T-helper 1 cell (primary cell): ENCODE measurements around the gene KCNC4.

Experiments
- DNase-seq, 5 donors: peaks; one replicate each; pipeline ENCODE4 v3.0.0-alpha.2; 2012 to 2020

KCNC4 gene

DNA sequence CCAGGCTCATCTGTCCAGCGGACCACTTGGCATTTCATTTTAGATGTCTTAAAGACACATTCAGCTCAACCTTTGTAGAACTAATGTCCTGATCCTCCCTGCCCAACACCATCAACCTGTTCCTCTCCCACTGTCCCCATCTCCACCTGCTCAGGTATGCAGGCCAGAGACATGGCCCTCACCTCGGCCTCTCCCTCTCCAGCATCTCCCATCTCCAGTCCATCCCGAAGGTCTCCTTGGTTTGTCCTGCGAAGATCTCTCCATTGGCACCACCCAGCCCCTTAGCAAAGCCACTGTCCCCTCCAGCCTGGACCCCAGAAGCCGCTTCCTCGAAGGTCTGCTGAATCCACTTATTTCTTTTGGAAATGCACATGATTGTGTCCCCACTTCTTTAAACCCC lies 20.9 kb upstream of the KCNC4 start:
- no peak for DNase-seq

DNA sequence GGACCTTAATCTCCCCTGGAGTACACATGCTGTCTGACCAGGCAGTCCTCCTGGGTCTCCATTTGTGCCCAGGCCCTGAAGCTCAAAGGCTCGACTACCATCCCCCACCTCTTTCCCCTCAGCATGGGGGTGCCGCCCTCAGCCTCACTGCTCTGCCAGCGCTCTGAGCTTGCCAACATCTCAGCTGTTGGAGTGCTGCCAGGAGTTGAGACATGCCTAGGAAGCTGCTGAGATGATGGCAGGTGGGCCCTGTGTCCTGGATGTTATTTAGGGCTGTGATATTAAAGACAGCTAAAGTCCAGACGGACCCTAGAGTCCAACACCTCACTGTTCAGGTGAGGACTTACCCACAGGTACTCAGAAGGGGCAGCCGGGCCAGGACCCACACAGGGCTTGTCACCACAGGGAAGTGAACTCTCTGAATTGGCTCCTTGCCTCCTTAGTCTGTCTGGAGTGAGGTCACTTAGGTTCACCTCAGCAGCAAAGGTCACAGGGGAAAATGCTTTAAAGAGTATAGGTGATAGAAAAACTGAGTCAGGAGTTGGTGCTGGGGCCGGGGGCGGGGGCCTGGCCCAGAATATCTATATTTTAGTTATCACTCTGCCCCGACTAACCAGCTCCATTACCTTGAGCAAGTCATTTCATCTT lies 19.7 kb upstream of the KCNC4 start:
- DNase-seq: no peak

DNA sequence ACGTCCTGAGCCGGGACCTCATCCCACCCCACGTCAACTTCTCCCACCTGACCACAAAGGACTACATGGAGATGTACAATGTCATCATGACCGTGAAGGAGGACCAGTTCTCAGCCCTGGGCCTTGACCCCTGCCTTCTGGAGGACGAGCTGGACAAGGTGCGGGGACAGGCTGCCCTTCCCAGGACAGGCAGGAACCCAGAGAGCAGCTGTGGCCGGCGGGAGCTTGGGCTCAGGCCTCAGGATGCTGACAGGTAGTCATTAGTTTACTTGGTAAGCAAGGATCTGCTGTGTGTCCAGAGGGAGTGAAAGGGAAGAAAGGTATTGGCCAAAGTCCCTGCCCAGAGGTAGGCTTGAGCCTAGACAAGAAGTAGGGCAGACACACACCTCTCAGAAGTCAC lies 17.6 kb upstream of the KCNC4 start:
- DNase-seq: no peak

DNA sequence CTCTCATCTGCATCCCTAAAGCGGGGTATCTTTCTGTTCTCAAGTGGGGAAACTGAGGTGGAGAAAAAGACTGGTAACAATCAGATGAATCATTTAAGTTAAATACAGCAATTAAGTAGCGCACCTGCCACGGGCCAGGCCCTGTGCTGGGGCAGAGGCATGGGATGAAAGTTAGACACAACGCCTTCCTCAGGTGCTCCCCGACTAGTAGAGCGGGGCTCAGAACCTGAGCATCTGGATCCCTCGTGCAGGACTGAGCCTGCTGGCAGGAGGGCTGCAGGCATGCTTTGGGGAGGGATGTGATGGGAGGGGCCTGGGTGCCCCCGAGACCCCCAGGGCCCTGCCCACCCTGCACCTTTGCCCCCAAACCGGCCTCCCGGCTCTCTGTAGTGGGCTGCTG lies 14.9 kb upstream of the KCNC4 start:
- no peak for DNase-seq

DNA sequence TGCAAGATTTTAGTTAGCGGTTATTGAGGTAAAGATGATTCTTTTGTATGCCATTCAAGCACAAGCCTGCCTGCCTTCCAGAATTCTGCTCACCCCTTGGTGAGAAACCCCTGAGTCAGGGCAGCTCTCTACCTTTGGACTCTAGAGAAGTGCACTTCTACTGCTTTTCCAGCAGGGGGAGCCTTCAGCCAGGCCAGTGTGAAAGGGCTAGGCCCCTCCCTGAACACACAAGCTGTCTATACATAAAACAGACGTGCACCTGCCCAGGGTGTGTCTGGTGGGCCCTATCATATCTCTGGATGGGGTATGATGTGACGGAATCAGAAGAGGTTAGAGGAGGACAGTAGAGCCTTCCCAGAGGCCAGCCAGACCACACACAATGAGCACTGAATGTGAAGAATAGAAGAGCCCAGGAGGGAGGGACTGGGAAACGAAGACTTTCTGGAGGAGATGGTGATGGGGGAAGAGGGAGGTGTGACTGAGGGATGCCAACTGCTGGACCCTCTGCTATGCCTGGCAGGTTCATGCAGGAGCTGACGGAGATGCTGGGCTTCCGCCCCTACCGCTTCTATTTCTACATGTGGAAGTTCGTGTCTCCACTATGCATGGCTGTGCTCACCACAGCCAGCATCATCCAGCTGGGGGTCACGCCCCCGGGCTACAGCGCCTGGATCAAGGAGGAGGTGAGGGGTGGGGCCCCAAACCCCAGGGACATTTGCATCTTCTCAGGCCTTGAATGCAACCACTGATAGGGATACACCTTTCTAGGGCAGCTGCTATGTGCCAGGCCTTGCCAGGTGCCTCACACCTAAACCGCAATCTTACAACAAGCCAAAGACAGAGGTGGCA lies 13.0 kb upstream of the KCNC4 start:
- DNase-seq: peak in 4 of 5 donors; percentile 40 to 45 (median 42)

DNA sequence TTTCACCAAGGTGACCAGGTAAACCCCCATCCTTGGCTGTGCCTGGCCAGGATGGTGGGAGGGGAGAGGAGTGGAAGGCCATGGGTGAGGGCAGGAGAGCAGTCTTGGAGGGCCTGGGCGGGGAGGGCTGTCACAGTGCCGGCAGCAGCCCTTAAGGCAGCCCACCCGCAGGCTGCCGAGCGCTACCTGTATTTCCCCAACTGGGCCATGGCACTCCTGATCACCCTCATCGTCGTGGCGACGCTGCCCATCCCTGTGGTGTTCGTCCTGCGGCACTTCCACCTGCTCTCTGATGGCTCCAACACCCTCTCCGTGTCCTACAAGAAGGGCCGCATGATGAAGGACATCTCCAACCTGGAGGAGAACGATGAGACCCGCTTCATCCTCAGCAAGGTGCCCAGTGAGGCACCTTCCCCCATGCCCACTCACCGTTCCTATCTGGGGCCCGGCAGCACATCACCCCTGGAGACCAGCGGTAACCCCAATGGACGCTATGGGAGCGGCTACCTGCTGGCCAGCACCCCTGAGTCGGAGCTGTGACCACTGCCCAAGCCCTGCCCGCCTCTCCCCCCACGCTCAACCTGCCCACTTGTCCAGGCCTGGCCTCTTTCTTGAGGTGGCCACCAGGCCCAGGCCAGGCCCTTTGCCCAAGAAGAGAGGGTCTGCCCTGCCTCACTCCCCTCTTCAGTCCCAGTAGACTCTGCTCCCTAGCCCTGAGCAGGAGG lies 12.0 kb upstream of the KCNC4 start:
- no peak for DNase-seq

DNA sequence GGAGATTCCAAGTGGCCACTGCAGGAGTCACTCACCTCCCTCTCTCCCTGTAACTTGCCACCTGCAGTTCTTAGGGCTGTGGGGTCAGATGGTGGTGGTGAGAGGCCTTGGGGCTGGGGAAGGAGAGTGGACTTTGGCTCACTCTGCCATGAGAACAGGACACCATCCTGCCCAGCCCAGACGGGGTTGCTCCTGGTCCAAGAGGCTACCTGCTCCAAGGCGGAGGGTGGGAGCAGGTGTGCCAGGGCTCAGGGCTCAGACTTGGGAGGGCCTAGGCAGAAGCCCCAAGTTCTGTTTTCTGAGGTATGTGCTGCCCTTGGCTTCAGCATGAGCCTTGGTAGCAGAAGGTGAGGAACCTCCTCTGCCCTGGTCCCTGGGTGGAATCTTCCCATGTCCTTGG lies 11.4 kb upstream of the KCNC4 start:
- no peak for DNase-seq

DNA sequence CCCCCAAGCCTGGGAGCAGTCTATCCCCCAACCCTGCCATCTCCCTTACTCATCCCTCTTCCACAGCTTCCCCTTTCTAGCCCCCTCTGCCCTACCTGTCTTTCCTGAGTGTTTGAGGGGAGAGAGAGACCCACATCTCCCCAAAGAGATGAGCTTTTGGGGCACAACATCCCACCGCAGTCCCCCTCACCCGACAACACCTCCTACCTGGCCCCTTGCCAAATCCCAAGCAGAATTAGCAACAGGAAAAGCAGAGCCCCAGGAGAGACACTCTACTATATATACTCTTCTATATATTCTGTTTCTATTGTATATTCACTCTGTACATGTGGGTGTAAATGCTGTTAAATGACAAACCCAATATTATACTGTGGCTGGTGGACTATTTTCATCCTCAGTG lies 9.9 kb upstream of the KCNC4 start:
- DNase-seq: no peak

DNA sequence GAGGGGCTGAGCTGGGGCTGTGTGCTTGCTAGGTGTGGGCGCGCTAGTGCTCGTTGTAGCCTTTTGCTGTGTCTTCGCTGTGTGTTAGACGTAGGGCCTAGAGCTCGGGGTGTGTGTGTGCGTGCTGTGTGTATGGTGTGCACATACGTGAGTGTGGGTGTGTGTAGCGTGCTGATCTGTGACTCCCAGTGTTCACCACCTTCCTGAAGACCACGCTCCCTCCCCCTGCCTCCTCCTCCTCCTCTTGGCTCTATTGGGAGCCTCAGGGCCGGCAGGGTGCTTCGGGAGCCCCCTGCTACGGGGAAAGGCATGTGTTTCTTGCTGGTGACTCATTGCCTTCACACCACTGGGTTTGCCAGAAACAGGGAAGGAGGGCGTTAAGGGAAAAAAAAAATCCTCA lies 9.4 kb upstream of the KCNC4 start:
- DNase-seq: no peak

DNA sequence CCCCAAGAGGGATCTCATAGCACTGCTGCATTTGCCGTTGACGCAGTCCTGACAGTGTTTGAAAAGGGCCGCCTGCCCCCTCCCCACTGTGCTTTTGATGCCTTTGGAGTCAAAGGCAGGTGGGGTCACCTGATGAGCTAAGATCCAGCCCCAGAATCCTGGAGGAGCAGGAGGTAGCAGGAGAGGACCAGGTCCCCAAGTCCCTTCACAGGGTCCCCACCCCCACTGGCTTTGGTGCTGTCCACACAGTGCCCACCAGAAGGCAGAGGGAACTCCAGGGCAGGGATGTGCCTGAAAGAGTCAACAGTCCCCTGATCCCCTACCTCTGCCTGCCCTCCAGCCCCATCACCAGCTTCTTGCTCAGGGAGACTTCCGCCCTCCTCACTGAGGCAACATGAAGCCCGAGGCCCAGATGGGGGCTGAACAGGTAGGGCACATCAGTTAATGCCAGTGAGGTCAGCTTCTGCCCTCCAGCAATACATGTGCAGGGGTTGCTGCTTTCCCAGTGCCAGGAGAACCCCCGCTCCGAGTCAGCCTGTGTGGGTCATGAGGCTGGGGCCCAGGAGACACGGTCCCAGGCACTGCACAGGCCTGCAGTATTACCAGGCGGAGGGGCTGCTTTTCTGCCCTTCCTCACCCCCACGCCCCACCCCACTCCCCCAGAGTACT lies 8.8 kb upstream of the KCNC4 start:
- no peak for DNase-seq

DNA sequence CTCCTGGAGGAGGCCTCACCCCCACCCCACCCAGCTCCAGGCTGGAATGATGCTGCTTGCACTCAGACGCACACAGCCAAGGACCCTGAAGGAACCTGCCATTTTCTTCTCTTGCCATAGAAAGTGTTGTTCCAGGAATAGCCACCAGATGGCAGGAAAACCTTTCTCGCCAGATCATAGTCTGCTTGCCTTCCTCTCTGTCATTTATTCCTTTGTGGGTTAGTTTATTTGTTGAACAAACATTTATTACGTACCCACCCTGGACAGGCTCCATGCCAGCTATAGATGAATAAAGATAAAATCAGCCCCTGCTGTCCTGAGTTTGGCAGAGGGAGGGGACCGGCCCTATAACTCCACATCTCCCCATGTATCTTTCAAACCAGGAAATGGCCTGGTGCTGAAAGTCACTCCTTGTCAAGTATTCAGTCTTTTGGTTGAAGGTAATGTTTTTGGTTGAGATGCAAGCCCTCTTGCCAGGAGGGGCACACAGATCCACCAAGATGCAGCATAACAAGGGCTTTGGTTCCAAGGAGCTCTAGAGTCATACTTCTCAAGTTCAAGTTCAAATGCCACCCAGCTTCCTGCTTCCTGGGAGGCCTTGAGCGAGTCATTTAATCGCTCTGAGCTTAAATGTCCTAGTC lies 7.0 kb upstream of the KCNC4 start:
- DNase-seq: peak in 4 of 5 donors; percentile 46 to 75 (median 66)

DNA sequence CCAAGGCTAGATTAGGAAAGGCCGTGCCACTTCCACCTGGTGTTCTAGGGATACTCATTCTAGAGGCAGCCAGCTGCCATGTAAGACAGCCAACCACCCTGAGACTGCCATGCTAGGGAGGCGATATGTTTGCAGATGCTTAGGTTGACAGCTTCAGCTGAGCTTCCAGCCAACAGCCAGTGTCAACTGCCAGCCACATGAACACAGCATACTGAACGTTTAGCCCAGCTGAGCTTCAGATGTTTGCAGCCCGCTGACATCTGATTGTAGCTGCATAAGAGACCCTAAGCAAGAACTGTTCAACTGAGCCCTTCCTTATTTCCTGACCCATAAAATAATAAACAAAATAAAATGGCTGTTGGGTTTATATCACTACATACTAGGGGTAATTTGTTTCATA lies 5.0 kb upstream of the KCNC4 start:
- DNase-seq: no peak

DNA sequence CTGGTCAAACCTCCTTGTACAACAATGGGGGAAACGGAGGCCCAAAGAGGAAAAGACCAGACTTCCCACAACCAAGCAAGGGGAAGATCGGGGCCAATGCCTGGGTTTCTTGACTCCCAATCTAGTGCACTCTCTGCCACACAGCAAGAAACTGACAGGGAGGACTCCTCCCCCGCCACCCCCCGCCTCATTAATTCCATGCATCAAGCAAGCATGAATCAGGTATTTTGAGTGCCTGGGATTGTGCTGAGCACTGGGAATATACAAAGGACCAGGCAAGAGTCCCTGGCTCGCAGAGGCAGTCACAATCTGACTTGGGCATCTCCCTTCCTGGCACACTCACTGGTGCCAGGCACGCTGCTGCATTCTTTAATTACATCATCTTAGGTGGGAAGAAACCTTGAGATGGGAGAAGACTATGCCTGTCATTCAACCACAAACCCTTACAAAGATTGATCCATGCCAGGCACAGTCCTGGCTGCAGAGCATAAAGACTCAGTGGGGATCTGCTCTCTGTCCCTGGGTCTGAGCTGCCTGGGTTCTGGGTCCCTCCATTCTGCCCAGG lies 4.4 kb upstream of the KCNC4 start:
- no peak for DNase-seq

DNA sequence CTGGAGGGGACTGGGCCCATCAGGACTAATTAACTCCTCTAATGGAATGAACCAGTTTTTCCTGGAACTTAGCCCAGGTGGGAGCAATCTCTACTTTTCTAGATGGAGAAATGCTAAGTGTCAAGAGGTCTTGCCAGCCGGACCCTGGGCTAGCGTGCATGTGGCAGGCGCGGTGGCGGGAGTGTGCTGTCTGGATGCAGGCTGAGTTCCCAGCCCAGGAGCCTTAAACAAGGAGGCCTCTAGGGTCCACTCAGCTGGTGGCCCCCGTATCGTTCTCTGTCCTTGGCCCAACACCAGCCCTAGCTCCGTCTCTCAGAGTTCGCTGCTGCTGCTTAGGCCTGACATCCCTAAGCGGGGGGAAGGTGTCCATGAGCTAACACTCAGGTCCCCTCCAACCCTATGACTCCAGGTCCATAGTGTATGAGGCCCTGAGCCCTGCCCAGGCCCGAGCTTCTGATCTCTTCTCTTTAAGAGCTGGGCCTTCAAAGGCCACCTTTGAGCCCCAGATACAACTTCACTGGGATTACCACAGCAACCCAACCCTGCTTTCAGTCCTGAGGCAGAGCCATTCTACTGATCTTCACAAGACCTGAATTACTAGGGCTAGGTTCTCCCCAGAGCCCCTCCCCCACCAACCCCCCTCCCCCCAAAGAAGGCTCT lies 3.7 kb upstream of the KCNC4 start:
- DNase-seq: no peak

DNA sequence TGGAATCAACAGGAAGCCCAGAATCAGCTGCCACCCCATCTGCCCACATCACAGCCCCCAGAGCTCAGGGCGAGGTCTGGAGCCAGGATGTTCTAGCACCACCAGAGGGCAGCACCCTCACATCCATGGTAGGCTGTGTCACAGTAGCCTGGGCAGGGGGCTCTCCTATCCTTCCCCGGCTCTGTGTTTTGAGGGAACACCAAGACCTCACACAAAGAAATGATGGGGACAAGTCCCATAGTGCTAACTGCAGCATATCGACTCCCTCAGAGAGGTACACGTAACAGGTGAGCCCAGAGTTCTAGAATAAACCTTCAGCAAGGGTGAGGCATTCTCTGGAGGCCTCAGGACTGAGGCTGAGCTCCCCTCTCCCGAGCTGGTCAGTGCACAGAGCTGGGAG lies 2.3 kb upstream of the KCNC4 start:
- peak; percentile 28 to 73 (median 65) for DNase-seq

DNA sequence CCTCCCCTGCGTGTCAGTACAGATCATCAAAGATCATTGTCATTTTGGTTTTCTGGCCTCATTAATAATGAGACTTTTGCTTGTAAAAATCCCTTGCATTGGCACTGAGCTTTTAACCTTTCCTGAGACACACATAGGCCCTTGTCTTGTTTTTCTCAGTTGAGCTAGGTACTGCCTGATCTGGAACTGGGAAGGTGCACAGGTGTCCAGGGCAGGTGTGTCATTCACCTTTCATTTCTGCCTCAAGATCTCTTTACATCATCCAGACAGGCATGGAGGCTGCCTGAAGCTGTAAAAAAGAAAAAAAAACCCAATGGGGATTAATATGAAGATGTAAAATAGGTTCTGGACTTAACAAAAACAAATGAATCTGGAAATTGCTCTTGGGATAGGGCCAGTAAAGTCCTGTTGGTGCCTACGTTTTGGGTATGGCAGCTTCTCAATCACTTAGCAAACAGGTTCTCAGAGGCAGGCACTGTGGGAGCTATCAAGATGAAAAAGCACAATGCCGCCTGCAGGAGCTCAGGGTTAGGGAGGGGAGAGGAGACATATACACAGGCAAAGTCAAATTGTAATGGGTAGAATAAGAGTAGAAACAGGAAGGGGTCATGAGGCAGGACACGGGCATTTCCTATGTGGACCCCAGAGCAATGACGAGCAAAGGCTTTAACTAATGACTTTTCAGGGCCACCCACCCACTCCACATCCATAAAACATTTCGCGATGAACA lies 1.0 kb upstream of the KCNC4 start:
- no peak for DNase-seq

DNA sequence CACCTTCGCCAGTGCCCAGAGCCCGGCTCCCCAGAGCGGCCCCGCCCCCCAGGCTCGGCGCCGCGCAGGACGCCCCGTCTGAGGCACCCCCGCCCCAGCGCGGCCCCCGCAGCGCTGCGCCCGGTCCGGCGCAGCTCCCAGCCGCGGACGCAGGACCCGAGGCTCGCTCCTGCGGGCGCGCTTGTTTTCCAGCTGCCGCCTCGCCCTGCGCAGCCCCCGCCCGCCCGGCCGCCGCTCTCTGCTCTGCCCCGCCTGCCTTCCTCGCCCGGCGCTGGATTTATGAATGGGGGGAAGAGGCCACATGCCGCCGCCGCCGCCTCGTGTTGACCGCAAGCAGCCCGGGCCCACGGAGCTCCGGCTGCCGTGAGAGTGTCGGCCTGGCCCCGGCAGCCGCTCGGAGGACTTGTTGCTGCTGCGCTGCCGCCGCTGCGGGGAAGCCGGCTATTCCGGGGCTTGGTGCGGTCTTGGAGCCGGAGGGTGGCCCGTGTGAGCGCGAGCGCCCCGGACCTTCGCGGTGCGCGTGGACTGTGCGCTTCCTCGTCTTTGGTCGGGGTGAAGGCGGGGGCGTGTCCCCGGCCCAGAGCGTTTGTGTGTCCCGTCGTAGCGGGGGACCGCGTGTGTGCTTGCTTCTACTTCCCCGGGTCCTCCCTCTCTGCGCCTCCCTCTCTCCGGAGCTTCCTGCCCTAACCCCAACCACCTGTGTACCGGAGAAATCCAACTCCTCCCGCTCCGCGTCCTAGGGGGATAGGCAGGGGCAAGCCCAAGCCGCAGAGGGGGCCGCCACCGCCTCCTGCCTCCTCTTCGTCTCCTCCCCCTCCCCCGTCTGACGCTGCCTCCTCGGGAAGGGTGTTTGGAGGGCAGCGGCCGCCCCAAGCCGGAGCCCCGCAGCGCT lies 736 bp downstream of the KCNC4 start:
- peak; percentile 28 to 65 (median 46) for DNase-seq

DNA sequence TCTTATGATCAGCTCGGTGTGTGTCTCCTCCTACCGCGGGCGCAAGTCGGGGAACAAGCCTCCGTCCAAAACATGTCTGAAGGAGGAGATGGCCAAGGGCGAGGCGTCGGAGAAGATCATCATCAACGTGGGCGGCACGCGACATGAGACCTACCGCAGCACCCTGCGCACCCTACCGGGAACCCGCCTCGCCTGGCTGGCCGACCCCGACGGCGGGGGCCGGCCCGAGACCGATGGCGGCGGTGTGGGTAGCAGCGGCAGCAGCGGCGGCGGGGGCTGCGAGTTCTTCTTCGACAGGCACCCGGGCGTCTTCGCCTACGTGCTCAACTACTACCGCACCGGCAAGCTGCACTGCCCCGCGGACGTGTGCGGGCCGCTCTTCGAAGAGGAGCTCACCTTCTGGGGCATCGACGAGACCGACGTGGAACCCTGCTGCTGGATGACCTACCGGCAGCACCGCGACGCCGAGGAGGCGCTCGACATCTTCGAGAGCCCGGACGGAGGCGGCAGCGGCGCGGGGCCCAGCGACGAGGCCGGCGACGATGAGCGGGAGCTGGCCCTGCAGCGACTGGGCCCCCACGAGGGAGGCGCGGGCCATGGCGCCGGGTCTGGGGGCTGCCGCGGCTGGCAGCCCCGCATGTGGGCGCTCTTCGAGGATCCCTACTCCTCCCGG lies 1.5 kb downstream of the KCNC4 start:
- DNase-seq: peak in 4 of 5 donors; percentile 17 to 38 (median 28)
